ENCODE results near the gene GJA4. TPM values are rescaled to one million over a fixed set of nuclear protein-coding genes. Genes with fewer than 3 reads are reported as not detected.

Gene GJA4
- polyA plus RNA-seq, 1 of the 3 experiments (the other 2 are of a cell fraction) = not detected

- Histone ChIP-seq H3K9ac (no peak overlapping the region), H3K27me3 (ENCODE audit: insufficient read depth) (no peaks in the 10 kb centered on the region), H3K79me2 (ENCODE audit: insufficient read depth) (no peaks in the 10 kb centered on the region), H3K9me3 (no peaks in the 10 kb centered on the region), H2AFZ (ENCODE audit: low read depth) (no peak overlapping the region), H4K20me1 (ENCODE audit: insufficient read depth) (no peaks in the 10 kb centered on the region), H3K36me3 (replicated peaks in 1 of 2; ENCODE audit: control insufficient read depth in 1 of 2, insufficient read depth in 2 of 2, low read length in 1 of 2) (no peaks in the 10 kb centered on the region), H3F3A (replicated peaks; ENCODE audit: insufficient read depth) (no peaks in the 10 kb centered on the region), H3K4me1 (ENCODE audit: control insufficient read depth in 1 of 2, insufficient read depth in 2 of 2, low read depth in 1 of 2, low read length in 1 of 2) (no peaks in the 10 kb centered on the region), H3K9me2 (no peaks in the 10 kb centered on the region), H3K27ac (ENCODE audit: low read depth in 2 of 2, low read length in 1 of 2) (no peak overlapping the region), H3K4me2 (no peak overlapping the region), H3K4me3 (ENCODE audit: low read depth in 2 of 2, low read length in 1 of 2) (no peak overlapping the region)
- no peak for TF ChIP-seq POLR2AphosphoS5 (IDR thresholded peaks at IDR 0.05; ENCODE audit: low read depth, low read length)
- TF ChIP-seq SIN3A (IDR thresholded peaks at IDR 0.05; ENCODE audit: borderline replicate concordance, low read depth, low read length) = no peak
- no peak for TF ChIP-seq TCF12 (IDR thresholded peaks at IDR 0.05)
- no peak for TF ChIP-seq GATA2 (CRISPR knock-in tag; IDR thresholded peaks at IDR 0.05)
- TF ChIP-seq ZBTB33 (IDR thresholded peaks at IDR 0.05; ENCODE audit: borderline replicate concordance, low read depth) = no peak
- no peak for TF ChIP-seq RAD21 (IDR thresholded peaks at IDR 0.05; ENCODE audit: low read length)
- no peak for TF ChIP-seq REST (IDR thresholded peaks at IDR 0.05; ENCODE audit: low read depth, low read length)
- TF ChIP-seq YY1 (IDR thresholded peaks at IDR 0.05; ENCODE audit: low read depth) = no peak
- no peak for TF ChIP-seq RXRA (IDR thresholded peaks at IDR 0.05; ENCODE audit: borderline replicate concordance, low read depth)
- no peak for TF ChIP-seq EZH2phosphoT487 (IDR thresholded peaks at IDR 0.05; ENCODE audit: borderline replicate concordance, low read depth)
- no peak for TF ChIP-seq CHD2 (IDR thresholded peaks at IDR 0.05; ENCODE audit: low read length, partially characterized antibody)
- TF ChIP-seq RCOR1 (IDR thresholded peaks at IDR 0.05; ENCODE audit: low read length) = no peak
- TF ChIP-seq ELF1 (IDR thresholded peaks at IDR 0.05) = no peak
- no peak for TF ChIP-seq FOSL2 (IDR thresholded peaks at IDR 0.05; ENCODE audit: borderline replicate concordance, low read depth)
- 78% methylated on average over 4 of the region's 6 CpGs for WGBS (ENCODE audit: low lambda C conversion rate)
- ChIA-PET CTCF (interaction anchor here (1.1 to 6.2 kb wide), 2 partner anchors 13 to 96 kb away, joined by 3 to 57 read pairs; no protein-coding TSS in a partner anchor), POLR2A (no interaction called here)
- DNase-seq = no peak
Measured at GRCh38 chr1:34755961-34756360, 36.8 kb upstream of the GJA4 start.
